ENCODE measurements around the gene SAMD8.
"Not testable (repeated sequence)": the region's sequence is repeated elsewhere in the genome, so short reads cannot be mapped to it uniquely, and the experiment has no call there.

Gene SAMD8

DNA sequence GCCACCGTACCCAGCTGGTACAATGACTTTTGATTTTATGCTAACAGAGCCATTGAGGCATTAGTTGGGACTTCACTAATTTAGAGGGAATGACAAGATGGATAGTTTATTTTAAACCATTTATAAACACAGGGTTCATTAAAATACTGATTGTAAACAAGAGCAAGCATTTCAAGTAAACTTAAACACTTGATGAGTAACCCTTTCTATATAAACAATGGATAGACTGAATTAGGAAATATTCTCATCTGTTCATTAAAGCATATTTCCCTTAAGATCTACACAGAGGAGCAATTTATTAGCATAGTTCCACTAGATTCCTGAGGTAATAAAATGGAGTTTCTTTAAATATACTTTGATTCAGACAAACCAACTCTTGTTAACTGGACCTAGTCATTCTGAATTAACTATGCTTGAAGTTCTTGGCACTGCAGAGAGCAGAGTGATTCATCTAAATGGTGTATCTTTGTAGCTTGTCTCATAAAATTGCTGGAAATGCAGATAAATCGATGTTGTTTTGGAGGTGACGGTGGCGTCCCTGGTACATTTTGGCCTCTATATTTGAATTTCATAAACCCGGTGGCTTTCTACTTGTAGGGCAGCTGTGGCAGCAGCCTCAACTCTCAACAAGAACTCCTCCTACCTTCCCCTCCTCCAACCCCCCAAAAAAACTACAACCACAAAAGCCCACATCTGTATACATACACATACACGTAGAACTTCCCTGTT, 83.7 kb downstream of the SAMD8 start:
- no peaks in the 10 kb centered on the region for H3K36me3 ChIP-seq
- DNase-seq, result no peak
- TF ChIP-seq, protein P1, sequence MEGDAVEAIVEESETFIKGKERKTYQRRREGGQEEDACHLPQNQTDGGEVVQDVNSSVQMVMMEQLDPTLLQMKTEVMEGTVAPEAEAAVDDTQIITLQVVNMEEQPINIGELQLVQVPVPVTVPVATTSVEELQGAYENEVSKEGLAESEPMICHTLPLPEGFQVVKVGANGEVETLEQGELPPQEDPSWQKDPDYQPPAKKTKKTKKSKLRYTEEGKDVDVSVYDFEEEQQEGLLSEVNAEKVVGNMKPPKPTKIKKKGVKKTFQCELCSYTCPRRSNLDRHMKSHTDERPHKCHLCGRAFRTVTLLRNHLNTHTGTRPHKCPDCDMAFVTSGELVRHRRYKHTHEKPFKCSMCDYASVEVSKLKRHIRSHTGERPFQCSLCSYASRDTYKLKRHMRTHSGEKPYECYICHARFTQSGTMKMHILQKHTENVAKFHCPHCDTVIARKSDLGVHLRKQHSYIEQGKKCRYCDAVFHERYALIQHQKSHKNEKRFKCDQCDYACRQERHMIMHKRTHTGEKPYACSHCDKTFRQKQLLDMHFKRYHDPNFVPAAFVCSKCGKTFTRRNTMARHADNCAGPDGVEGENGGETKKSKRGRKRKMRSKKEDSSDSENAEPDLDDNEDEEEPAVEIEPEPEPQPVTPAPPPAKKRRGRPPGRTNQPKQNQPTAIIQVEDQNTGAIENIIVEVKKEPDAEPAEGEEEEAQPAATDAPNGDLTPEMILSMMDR (IDR thresholded peaks at IDR 0.05; ENCODE audit: low read depth, low read length), result no peak

DNA sequence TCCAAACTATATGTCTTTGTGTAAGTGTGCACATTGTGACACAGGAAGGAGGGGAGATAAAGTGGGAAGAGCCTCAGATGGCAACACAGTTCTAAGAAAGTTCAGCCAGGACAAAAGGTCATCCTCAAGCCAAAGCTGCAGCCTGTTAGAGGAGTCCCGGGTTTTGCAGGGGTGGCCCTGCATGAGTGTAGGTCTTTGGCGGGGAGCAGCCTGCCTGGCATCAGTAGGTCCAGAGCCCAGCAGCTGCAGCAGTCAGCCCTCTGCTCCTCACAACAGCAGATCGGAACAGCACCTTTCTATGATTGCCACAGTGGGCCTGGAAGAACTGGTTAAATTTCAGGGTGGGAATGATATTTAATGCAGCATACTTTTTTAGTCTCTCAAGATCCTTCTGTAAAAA, 85.6 kb downstream of the SAMD8 start:
- Histone ChIP-seq H3K27me3 (no peaks in the 10 kb centered on the region), H3K36me3 (no peaks in the 10 kb centered on the region), H3K4me1 (no peaks in the 10 kb centered on the region), H3K9me3 (no peaks in the 10 kb centered on the region), H3K4me3 (ENCODE audit: low read depth, low read length) (no peak overlapping the region)
- TF ChIP-seq, protein P1 (IDR thresholded peaks at IDR 0.05; ENCODE audit: low read depth, low read length), result no peak
- DNase-seq, result no peak

More for the DNA sequence above, 83.7 kb downstream of the SAMD8 start:
- Histone ChIP-seq H3K4me3 (ENCODE audit: low read depth, low read length) (no peak overlapping the region), H3K27me3 (no peaks in the 10 kb centered on the region), H3K9me3 (no peaks in the 10 kb centered on the region), H3K4me1 (no peaks in the 10 kb centered on the region)

DNA sequence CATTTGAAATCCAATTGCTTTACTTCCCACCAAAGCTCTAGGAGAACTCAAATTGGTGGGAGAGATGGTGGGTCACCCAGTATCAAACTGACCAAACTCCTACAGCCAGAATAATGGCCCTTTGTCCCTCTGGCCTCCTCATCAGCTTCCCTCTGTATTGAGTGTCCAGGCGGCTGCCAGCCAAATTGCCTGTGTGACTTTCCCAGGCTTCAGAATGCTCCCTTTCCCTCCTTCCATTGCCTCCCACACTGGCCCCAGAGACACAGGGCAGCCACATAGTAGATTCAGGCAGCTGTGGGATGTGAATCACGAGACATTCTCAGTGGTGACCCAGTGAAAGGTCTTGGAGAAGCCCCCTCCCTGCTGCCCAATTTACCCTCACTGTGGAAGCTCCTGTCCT, 86.5 kb downstream of the SAMD8 start:
- H3K27me3 ChIP-seq, result no peaks in the 10 kb centered on the region
- no peaks in the 10 kb centered on the region for H3K4me1 ChIP-seq
- no peak for DNase-seq
- H3K4me3 ChIP-seq (ENCODE audit: low read depth, low read length), result no peak overlapping the region
- TF ChIP-seq, protein P1 (IDR thresholded peaks at IDR 0.05; ENCODE audit: low read depth, low read length), result no peak
- no peaks in the 10 kb centered on the region for H3K9me3 ChIP-seq
- no peaks in the 10 kb centered on the region for H3K36me3 ChIP-seq

DNA sequence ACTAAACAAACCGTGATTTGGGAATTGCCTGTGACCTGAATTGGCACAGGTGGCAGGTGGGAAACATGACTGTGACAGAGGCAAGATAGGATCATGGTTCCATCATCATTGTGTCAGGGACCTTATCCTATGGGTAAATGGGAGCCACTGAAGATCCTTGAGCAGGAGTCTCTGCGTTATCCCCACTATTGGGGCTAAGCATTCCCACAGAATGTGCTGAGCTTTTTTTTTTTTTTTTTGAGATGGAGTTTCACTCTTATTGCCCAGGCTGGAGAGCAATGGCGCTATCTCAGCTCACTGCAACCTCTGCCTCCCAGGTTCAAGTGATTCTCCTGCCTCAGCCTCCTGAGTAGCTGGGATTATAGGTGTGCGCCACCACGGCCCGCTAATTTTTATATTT, 88.5 kb downstream of the SAMD8 start:
- H3K36me3 ChIP-seq; H3K9me3 ChIP-seq; H3K4me1 ChIP-seq; DNase-seq; H3K27me3 ChIP-seq; H3K4me3 ChIP-seq (ENCODE audit: low read depth, low read length): not testable (repeated sequence)

DNA sequence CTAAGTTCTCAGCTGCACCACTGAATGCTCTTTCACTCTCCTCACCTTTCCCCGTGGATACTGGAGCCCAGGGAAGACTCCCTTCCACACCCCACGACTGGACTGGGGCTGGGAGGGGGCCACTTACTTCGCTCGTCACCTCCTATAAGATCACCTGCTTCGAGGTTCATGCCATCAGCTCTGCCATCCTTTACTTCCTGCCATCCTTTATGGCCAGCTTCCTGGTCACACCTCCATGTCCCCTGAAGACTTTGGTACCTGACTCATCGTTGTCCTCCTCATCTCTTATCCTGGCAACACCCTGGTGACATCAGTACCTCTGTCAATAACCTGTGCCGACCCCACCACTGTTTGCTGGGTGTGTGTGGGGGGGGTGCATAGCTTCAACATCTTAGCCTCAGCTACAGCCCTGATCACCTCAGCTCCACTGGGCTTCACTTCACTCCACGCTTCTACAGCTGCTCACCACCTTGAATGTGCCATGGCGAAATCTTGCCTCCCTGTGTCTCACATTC, 90.4 kb downstream of the SAMD8 start:
- no peak for DNase-seq
- Histone ChIP-seq H3K4me3 (ENCODE audit: low read depth, low read length) (no peak overlapping the region), H3K9me3 (no peaks in the 10 kb centered on the region), H3K36me3 (no peaks in the 10 kb centered on the region), H3K27me3 (no peaks in the 10 kb centered on the region), H3K4me1 (no peaks in the 10 kb centered on the region)
- TF ChIP-seq, protein P1 (IDR thresholded peaks at IDR 0.05; ENCODE audit: low read depth, low read length), result no peak

DNA sequence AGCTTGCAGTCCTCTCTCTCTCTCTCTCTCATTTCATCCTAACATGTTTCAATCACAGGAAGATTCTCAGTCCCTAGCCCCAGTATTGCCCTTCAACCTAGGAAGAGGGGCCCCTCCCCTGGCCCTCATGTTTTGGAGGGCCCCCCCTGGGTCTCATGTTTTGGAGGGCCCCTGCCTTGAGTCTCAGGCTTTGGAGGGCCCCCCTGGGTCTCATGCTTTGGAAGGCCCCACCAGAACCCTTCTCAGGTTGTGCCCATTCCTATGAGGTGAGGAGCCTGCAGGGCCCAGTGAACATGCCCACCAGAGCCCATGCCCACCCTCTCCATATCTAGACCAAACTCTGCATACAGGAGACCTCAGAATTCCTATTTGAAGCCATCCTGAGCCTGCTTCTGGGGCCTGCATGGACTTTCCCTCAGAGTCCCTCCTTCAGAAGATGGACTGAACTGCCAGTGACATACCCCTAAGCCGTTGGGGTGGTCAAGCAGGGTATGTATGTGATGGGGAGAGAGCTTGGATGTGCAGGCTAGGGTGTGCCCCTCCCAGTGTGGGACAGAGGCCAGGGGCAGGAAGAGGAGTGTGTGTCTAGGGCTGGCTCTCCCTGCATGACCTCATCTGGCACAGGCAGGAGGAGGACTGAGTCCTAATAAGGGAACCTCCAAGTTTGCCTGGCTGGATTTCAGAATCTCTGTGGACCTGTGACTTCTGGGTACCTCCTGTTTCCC, 91.0 kb downstream of the SAMD8 start:
- Histone ChIP-seq H3K4me1 (no peaks in the 10 kb centered on the region), H3K9me3 (no peaks in the 10 kb centered on the region), H3K27me3 (no peaks in the 10 kb centered on the region), H3K36me3 (no peaks in the 10 kb centered on the region), H3K4me3 (ENCODE audit: low read depth, low read length) (no peak overlapping the region)
- TF ChIP-seq, protein P1 (IDR thresholded peaks at IDR 0.05; ENCODE audit: low read depth, low read length), result no peak
- DNase-seq, result no peak

DNA sequence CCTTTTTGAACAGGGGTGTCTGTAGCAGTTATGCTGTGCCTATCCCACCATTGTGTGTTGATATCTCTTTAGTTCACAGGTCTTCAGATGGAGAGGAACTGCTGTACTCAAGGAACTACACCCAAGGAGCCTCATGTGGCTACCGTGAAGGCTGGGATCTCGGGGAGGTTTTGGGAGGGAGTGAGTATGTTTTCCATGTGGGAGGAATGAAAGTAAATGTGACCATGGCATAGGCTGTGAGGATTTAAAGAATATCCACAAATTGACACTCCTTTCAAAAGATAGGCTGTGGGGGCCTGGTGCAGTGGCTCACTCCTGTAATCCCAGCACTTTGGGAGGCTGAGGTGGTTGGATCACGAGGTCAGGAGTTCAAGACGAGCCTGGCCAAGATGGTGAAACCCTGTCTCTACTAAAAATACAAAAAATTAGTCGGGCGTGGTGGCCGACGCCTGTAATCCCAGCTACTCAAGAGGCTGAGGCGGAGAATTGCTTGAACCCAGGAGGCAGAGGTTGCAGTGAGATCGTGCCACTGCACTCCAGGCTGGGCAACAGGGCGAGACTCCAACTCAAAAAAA, 91.7 kb downstream of the SAMD8 start:
- not testable (repeated sequence) for H3K36me3 ChIP-seq; H3K27me3 ChIP-seq; DNase-seq; H3K9me3 ChIP-seq; H3K4me3 ChIP-seq (ENCODE audit: low read depth, low read length); H3K4me1 ChIP-seq

Measured in BE2C (cell line).